Measurements from ENCODE around the gene RAET1G. TPM values are rescaled to one million over a fixed set of nuclear protein-coding genes. Genes with fewer than 3 reads are reported as not detected.
"Not testable (repeated sequence)": the region's sequence is repeated elsewhere in the genome, so short reads cannot be mapped to it uniquely, and the experiment has no call there.

RAET1G gene, protein sequence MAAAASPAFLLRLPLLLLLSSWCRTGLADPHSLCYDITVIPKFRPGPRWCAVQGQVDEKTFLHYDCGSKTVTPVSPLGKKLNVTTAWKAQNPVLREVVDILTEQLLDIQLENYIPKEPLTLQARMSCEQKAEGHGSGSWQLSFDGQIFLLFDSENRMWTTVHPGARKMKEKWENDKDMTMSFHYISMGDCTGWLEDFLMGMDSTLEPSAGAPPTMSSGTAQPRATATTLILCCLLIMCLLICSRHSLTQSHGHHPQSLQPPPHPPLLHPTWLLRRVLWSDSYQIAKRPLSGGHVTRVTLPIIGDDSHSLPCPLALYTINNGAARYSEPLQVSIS
- total RNA-seq, result 1 to 10 TPM in 2 of 4 donors, under 1 TPM in 1, not detected in 1; 0.59 to 2.0 (median 1.6) TPM

DNA sequence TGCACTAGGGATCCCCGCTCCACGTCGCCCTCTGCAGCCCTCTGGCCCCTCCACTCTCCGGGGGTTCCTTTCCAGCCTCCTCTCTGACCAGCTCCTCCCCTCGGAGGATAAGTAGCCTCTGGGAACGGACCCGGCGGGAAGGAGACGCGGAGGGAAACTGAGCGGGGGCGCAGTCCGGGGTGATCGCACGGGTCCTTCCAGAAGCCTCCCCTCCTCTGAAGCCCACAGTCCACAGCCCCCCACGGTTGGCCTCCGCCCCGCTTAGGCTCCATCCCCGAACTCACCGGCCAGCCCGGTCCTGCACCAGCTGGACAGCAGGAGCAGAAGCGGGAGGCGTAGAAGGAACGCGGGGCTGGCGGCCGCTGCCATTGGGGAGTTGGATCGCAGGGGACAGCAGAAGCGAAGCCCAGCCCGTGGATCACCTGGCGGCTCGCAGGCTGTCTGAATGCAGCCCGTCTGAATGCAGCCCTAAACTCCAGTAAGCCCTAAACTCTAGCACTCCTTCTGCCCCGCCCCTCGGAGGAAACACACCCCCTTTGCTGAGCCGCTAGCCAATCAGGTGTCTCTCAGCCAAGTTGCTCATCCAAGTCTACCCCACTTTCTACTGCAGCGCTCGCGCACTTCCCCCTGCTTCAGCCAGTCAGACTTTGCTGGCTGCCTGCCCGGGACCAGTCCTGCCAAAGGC, at the start of gene RAET1G:
TSS of gene RAET1G (minus strand) at position 480 of the 685 bp plus-strand sequence. CDS start at position 369, 111 bp downstream.
- DNase-seq, result peak; percentile 95
- Histone ChIP-seq H3K27me3 (no peaks in the 10 kb centered on the region), H3K9me3 (no peaks in the 10 kb centered on the region), H3K4me3 (replicated peaks in 1 of 3) (peak within 1 kb of the TSS; percentile 28 to 43 (median 35)), H3K36me3 (no peaks in the 10 kb centered on the region), H3K27ac (peak within 1 kb of the TSS in 1 of 3 donors; percentile 43), H3K4me1 (peaks cover 4 to 25% of the 10 kb centered on the region in 2 donors)
- TF ChIP-seq POLR2A (IDR thresholded peaks at IDR 0.05), result peak in 1 of 2 donors; percentile 74
- TF ChIP-seq CTCF (IDR thresholded peaks at IDR 0.05), result no peak
- intact Hi-C loops (cut with DNase I), result loop anchor here (2.0 kb wide), 1 partner anchor 86 kb away; no protein-coding TSS in a partner anchor
- 0 to 1% methylated on average over 28 to 37 of the region's 40 CpGs for WGBS, 2 donors

DNA sequence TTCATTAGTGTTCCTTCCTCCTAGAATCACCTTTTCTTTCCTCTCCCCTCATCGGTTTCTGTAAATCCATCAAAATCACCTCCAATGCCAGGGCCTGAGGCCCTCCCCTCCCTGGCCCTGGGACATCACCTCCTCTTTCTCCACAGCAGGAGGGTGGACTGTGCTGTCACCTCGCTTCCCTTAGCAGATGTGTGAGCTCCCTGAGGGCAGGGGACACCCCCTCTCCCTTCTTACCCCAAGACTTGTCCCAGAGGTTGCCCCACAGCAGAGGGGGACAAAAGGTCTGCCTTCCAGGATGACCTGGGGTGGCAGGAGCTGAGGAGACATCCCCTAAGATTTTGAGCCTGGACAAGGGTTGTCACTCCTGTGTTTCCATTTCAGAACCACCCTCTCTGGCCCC, 46.7 kb upstream of the RAET1G start:
- intact Hi-C loops (cut with DNase I), result no loop called here
- TF ChIP-seq CTCF (IDR thresholded peaks at IDR 0.05) (no peak), POLR2A (IDR thresholded peaks at IDR 0.05) (no peak)
- Histone ChIP-seq H3K4me3 (replicated peaks in 1 of 3) (no peak overlapping the region), H3K9me3 (no peaks in the 10 kb centered on the region), H3K27ac (no peak overlapping the region), H3K4me1 (peaks cover 4 to 8% of the 10 kb centered on the region in 2 donors), H3K36me3 (no peaks in the 10 kb centered on the region), H3K27me3 (peaks cover 8% of the 10 kb centered on the region)
- no peak for DNase-seq
- WGBS, 2 donors, result 77 to 88% methylated on average over 2 of the region's 2 CpGs

GRCh38 chr6:149968909-149969308, 46.0 kb upstream of the RAET1G start:
- intact Hi-C loops (cut with DNase I); H3K36me3 ChIP-seq; DNase-seq; H3K9me3 ChIP-seq; H3K4me3 ChIP-seq (replicated peaks in 1 of 3); H3K27ac ChIP-seq: not testable (repeated sequence)
- WGBS, 2 donors, result 74 to 94% methylated on average over 2 of the region's 2 CpGs
- Histone ChIP-seq H3K4me1 (peaks cover 12 to 16% of the 10 kb centered on the region in 2 donors), H3K27me3 (peaks cover 13% of the 10 kb centered on the region)

DNA sequence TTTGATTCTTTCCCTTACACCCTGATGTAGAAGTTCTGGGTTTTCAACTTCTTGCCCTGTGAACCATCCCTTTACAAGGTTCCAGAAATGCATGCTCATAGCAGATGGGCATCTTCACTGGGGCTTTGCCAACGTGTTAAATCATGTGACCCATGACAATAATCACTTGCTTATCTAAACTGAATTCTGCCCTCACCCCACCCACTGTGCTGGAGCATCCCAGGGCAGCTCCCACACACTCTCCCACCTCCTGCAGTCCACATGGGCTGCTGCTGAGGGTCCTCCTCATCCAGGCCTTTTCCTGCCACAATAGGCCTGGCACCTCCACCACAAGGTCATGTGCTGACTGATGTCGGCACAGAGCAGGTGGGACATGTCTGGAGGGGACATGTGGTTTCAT, 45.1 kb upstream of the RAET1G start:
- H3K27me3 ChIP-seq, result peaks cover 13% of the 10 kb centered on the region
- intact Hi-C loops (cut with DNase I), result not testable (repeated sequence)
- 63 to 67% methylated on average over 2 of the region's 2 CpGs for WGBS, 2 donors

GRCh38 chr6:149967591-149967990, 44.7 kb upstream of the RAET1G start:
- DNase-seq, result no peak
- Histone ChIP-seq H3K27ac (no peak overlapping the region), H3K9me3 (no peaks in the 10 kb centered on the region), H3K36me3 (no peaks in the 10 kb centered on the region), H3K4me1 (peaks cover 20 to 24% of the 10 kb centered on the region in 2 donors), H3K4me3 (replicated peaks in 1 of 3) (no peak overlapping the region), H3K27me3 (peaks cover 13% of the 10 kb centered on the region)
- TF ChIP-seq POLR2A (IDR thresholded peaks at IDR 0.05) (no peak), CTCF (IDR thresholded peaks at IDR 0.05) (no peak)
- intact Hi-C loops (cut with DNase I), result no loop called here
- WGBS, 2 donors, result 93 to 94% methylated on average over 4 of the region's 4 CpGs

More for the DNA sequence above, 45.1 kb upstream of the RAET1G start:
- not testable (repeated sequence) for H3K4me3 ChIP-seq (replicated peaks in 1 of 3); H3K27ac ChIP-seq; H3K36me3 ChIP-seq; DNase-seq; H3K9me3 ChIP-seq
- H3K4me1 ChIP-seq, result peaks cover 20 to 23% of the 10 kb centered on the region in 2 donors

GRCh38 chr6:149966319-149966718, 43.4 kb upstream of the RAET1G start:
- H3K36me3 ChIP-seq; H3K9me3 ChIP-seq; intact Hi-C loops (cut with DNase I); DNase-seq; H3K4me3 ChIP-seq (replicated peaks in 1 of 3); H3K27ac ChIP-seq: not testable (repeated sequence)
- Histone ChIP-seq H3K4me1 (peaks cover 20 to 24% of the 10 kb centered on the region in 2 donors), H3K27me3 (peaks cover 13% of the 10 kb centered on the region)
- WGBS, 2 donors, result 79 to 100% methylated on average over 2 of the region's 2 CpGs
